Cardiac muscle cell (in vitro differentiated cells and primary cell): ENCODE data around the gene AP4S1. TPM values are rescaled to one million over a fixed set of nuclear protein-coding genes. Genes with fewer than 3 reads are reported as not detected.
"Not testable (repeated sequence)": the region's sequence is repeated elsewhere in the genome, so short reads cannot be mapped to it uniquely, and the experiment has no call there.

Source experiments
- DNase-seq, 2 donors: peaks; one replicate each; pipeline versions ENCODE4 v3.0.0 to v3.0.0-alpha.2; 2010 to 2017; ENCODE audit warnings: low read depth in 1 of 2, low spot score in 1 of 2
- H3K27ac ChIP-seq: fragments of 200-600 bp; sonication (generic); 2 replicates; pipeline ENCODE4 v1.5.1; 2016
- H3K27me3 ChIP-seq: fragments of 200-600 bp; sonication (generic); 2 replicates; pipeline ENCODE4 v1.6.0; 2016; ENCODE audit warnings: control low read depth
- H3K36me3 ChIP-seq: fragments of 200-600 bp; sonication (generic); 2 replicates; pipeline ENCODE4 v1.5.1; 2016; ENCODE audit warnings: control low read depth
- H3K4me1 ChIP-seq: fragments of 200-600 bp; sonication (generic); 2 replicates; pipeline ENCODE4 v1.8.1; 2017; ENCODE audit warnings: low read depth, mild to moderate bottlenecking, mixed run types
- H3K4me3 ChIP-seq: fragments of 200-600 bp; sonication (generic); 2 replicates; pipeline ENCODE4 v1.5.1; 2016; ENCODE audit warnings: mild to moderate bottlenecking
- H3K9me3 ChIP-seq: fragments of 200-600 bp; sonication (generic); 2 replicates; pipeline ENCODE4 v1.5.1; 2017; ENCODE audit warnings: low read depth, mild to moderate bottlenecking, control low read depth
- polyA plus RNA-seq: library from polyadenylated mRNA; unstranded; fragments of >200 nt; fragmentation: Nextera tagmentation; extraction: Ambion mirVana; gene quantifications from 2 replicates; pipeline ENCODE4 v1.2.1, GENCODE V29; 2016
- total RNA-seq: library from RNA; depleted of rRNA; stranded (reverse); fragments of >200 nt; gene quantifications from 2 replicates; pipeline ENCODE4 v1.2.3, GENCODE V29; 2016
- TF ChIP-seq, protein P1 (sequence below): IDR thresholded peaks from 2 replicates; pipeline ENCODE4 v1.5.1; 2012; ENCODE audit warnings: low read depth, mild to moderate bottlenecking, low read length

AP4S1 gene
- total and polyA plus RNA-seq, 2 experiments from 2014 or later = 8.2 to 10.5 TPM

DNA sequence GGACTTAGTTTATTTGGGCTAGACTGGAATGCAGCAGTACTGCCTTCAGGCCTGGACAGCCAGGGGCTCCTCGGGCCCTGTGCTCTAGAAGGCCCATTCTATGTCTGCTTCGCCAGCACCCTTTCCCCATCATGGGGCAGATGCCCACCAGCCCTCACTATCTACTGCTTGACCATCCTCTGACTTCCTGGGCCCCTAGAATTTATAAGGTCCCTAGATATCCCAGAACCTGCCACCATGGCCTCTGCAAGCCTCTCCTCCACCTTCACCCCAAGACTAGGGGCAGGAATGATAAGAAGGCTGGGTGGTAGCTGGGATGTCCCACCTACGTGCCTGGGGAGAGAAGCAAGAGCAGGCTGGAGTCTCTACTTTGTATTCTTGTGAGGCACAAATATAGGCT, 59.6 kb downstream of the AP4S1 start:
- TF ChIP-seq, protein P1, sequence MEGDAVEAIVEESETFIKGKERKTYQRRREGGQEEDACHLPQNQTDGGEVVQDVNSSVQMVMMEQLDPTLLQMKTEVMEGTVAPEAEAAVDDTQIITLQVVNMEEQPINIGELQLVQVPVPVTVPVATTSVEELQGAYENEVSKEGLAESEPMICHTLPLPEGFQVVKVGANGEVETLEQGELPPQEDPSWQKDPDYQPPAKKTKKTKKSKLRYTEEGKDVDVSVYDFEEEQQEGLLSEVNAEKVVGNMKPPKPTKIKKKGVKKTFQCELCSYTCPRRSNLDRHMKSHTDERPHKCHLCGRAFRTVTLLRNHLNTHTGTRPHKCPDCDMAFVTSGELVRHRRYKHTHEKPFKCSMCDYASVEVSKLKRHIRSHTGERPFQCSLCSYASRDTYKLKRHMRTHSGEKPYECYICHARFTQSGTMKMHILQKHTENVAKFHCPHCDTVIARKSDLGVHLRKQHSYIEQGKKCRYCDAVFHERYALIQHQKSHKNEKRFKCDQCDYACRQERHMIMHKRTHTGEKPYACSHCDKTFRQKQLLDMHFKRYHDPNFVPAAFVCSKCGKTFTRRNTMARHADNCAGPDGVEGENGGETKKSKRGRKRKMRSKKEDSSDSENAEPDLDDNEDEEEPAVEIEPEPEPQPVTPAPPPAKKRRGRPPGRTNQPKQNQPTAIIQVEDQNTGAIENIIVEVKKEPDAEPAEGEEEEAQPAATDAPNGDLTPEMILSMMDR = no peak
- Histone ChIP-seq H3K36me3 (no peaks in the 10 kb centered on the region), H3K27ac (no peak overlapping the region), H3K4me3 (no peak overlapping the region), H3K9me3 (no peaks in the 10 kb centered on the region), H3K27me3 (no peaks in the 10 kb centered on the region), H3K4me1 (no peaks in the 10 kb centered on the region)
- DNase-seq = no peak

DNA sequence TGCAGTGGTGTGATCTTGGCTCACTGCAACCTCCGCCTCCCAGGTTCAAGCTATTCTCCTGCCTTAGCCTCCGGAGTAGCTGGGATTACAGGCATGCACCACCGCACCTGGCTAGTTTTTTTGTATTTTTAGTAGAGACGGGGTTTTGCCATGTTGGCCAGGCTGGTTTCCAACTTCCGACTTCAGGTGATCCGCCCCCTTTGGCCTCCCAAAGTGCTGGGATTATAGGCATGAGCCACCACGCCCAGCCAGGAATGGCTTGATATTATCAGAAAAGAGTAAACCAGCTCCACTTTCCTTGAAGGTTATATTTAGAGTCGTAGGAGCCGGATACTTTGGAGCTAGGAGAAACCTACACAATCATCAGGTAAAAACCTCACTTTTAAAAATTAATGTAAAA, 61.0 kb downstream of the AP4S1 start:
- H3K36me3 ChIP-seq, DNase-seq, H3K27ac ChIP-seq, H3K4me1 ChIP-seq, H3K9me3 ChIP-seq, H3K27me3 ChIP-seq, H3K4me3 ChIP-seq: not testable (repeated sequence)

DNA sequence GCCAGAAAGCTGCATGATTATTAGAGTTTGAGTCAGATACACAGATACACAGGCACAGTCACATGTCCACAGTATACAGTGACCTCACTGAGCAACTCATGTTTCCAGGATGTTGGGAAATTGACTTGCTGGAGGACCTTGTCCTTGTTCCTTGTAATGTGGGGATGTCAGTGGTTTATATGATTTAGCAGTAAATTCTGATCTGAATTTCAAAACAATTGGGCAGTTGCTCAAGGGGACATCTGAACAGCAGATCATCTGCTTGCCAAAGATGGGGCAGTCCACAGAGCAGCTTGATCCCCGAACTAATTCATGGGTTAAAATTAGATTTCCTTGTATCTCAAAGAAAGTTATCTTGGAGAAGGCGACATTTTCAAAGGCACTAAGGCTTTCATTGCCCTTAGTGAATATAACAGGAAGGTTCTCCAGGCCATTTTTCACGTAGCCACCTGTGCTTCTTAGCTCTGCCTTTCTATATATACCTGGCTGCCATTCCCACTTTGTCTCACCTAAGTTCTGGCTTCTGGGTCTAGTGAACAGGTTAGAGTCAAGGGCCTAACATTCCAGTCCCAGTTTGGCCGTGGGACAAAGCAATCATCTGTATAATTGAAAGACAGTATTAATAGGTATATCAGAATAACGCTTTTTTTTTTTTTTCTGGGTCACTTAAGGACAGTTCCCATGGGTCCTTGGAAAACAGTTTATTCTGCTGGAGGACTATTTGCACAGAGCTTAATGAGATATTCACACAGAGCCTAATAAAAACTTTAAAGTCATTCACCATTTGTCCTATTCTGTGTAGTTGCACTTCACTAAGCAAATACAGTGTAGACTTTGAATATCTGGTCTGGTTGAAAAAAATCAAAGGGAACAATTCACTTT, 65.7 kb downstream of the AP4S1 start:
- DNase-seq = peak in 1 of 2 donors; percentile 92
- Histone ChIP-seq H3K27me3 (no peaks in the 10 kb centered on the region), H3K4me3 (no peak overlapping the region), H3K4me1 (no peaks in the 10 kb centered on the region), H3K27ac (no peak overlapping the region), H3K9me3 (no peaks in the 10 kb centered on the region), H3K36me3 (no peaks in the 10 kb centered on the region)
- TF ChIP-seq, protein P1 = no peak

DNA sequence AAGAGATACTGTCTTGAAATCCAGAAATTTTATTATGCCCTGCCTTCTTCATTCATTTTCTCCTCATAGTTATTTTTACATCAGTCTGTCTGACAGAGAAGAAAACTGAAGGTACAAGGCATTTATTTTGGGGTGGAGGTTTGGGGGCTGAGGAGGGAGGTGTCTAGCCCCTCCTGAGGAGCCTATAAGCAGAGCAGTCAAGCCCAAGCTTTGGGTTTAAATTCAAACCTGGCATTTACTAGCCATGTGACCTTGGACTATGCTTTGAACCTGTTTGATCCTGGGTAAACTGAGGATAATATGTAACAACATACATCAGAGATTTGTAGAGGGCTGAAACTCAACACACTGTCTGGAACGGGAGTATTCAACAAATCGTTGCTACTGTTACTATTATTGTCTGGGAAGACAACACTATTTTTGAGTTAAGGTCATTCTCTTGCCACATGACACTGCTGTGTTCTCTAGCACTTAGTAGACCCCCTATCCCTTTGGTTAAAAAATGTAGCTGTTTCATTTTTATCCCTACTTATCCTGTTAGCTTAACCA, 66.8 kb downstream of the AP4S1 start:
- H3K27me3 ChIP-seq = no peaks in the 10 kb centered on the region
- H3K4me3 ChIP-seq = no peak overlapping the region
- H3K36me3 ChIP-seq = no peaks in the 10 kb centered on the region
- TF ChIP-seq, protein P1 = no peak
- DNase-seq = no peak
- no peaks in the 10 kb centered on the region for H3K9me3 ChIP-seq
- H3K27ac ChIP-seq = no peak overlapping the region
- H3K4me1 ChIP-seq = no peaks in the 10 kb centered on the region

DNA sequence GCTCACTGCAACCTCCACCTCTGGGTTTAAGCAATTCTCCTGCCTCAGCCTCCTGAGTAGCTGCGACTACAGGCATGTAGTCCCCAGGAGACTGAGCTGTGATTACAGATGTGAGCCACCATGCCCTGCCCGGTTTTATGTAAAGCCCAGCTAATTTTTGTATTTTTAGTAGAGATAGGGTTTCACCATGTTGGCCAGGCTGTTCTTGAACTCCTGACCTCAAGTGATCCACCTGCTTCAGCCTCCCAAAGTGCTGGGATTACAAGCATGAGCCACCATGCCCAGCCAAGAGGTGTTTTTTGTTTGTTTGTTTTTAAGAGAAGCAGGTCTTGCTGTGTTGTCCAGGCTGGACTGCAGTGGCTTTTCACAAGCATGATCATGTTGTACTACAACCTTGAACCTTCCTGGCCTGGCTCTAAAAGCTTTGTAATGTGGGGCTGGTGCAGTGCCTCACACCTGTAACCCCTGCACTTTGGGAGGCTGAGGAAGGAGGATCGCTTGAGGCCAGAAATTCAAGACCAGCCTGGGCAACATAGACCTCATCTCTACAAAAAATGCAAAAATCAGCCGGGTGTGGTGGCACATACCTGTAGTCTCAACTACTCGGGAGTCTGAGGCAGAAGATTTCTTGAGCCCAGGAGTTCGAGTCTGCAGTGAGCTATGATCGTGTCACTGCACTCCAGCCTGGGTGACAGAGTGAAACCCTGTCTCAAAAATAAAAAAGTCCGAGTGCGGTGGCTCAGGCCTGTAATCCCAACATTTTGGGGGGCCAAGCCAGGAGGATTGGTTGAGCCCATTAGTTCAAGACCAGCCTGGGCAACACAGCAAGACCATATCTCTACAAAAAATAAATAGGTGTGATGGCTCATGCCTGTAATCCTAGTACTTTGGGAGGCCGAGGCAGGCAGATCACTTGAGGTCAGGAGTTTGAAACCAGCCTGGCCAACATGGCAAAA, 68.7 kb downstream of the AP4S1 start:
- not testable (repeated sequence) for DNase-seq, H3K27ac ChIP-seq, H3K4me3 ChIP-seq, H3K36me3 ChIP-seq, H3K27me3 ChIP-seq, H3K9me3 ChIP-seq, H3K4me1 ChIP-seq

DNA sequence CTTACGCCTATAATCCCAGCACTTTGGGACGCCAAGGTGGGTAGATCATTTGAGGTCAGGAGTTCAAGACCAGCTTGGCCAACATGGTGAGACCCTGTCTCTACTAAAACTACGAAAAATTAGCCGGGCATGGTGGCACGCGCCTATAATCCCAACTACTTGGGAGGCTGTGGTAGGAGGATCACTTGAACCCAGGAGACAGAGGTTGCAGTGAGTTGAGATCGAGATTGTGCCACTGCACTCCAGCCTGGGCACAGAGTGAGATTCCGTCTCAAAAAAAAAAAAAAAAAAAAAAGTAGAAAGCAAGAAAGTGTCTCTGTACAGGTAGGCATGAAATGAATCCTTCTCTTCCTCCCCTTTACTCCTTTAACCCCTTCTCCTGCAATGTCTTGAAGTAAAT, 70.4 kb downstream of the AP4S1 start:
- not testable (repeated sequence) for DNase-seq, H3K4me1 ChIP-seq, H3K9me3 ChIP-seq, H3K27ac ChIP-seq, H3K27me3 ChIP-seq, H3K4me3 ChIP-seq
- H3K36me3 ChIP-seq = peaks cover 18% of the 10 kb centered on the region
